Dermis microvascular lymphatic vessel endothelial cell (primary cell): Measurements from ENCODE around the gene PTGER2. TPM values are rescaled to one million over a fixed set of nuclear protein-coding genes. Genes with fewer than 3 reads are reported as not detected.

Source experiments
- DNase-seq, 2 donors: peaks; one replicate each; pipeline versions ENCODE4 v3.0.0 to v3.0.0-alpha.2; 2010; ENCODE audit warnings: low read depth in 2 of 2
- total RNA-seq: library from RNA; depleted of rRNA; stranded (reverse); fragments of >200 nt; gene quantifications from 2 replicates; pipeline ENCODE4 v1.2.1, GENCODE V29; 2014

Gene PTGER2
- total RNA-seq, 1 donor from 2014 or later: not detected

- DNase-seq: no peak
These were observed 56.4 kb downstream of the PTGER2 start for GRCh38 chr14:52370406-52370935.

GRCh38 chr14:52377940-52378339 lies 63.8 kb downstream of the PTGER2 start:
- DNase-seq: no peak

Other genes with a start within 250 kb of the PTGER2 start
- gene NID2, start 245.3 kb upstream of the PTGER2 start, total RNA-seq: 37.5 and 40.1 TPM in 2 replicates
- not detected in 2 replicates for gene PTGDR, start 46.6 kb upstream of the PTGER2 start, total RNA-seq
- 2.8 and 3.4 TPM in 2 replicates for gene TXNDC16, start 238.2 kb downstream of the PTGER2 start, total RNA-seq
- 0.77 and 1.3 TPM in 2 replicates for gene GPR137C, start 238.5 kb downstream of the PTGER2 start, total RNA-seq